HL-60 (cell line): ENCODE results near the gene SOD3.

ENCODE experiments used
- DNase-seq, 2 experiments: peaks; one replicate each; pipeline ENCODE4 v3.0.0-alpha.2; 2010 to 2020; ENCODE audit warnings: low read depth in 1 of 2, low spot score in 1 of 2
- H3K27ac ChIP-seq: fragments of 250-450 bp; sonication (Bioruptor Pico); replicated peaks from 2 replicates; pipeline ENCODE4 v1.5.1; 2020; ENCODE audit warnings: mild to moderate bottlenecking, moderate library complexity
- H3K27me3 ChIP-seq: fragments of 250-450 bp; sonication (Bioruptor Pico); 2 replicates; pipeline ENCODE4 v1.5.1; 2021; ENCODE audit warnings: mild to moderate bottlenecking, moderate library complexity; ENCODE audit not compliant: insufficient read depth, poor library complexity, severe bottlenecking
- H3K4me3 ChIP-seq: replicated peaks from 2 replicates; pipeline ENCODE4 v1.5.1; 2011; ENCODE audit warnings: mild to moderate bottlenecking, control low read depth, low read length; ENCODE audit not compliant: insufficient read depth
- GABPA ChIP-seq: IDR thresholded peaks from 2 replicates; pipeline ENCODE4 v1.6.1; 2012; ENCODE audit warnings: low read depth
- POLR2AphosphoS5 ChIP-seq: IDR thresholded peaks from 2 replicates; pipeline ENCODE4 v1.6.1; 2012; ENCODE audit warnings: low read depth
- SPI1 ChIP-seq: IDR thresholded peaks from 2 replicates; pipeline ENCODE4 v1.6.1; 2012; ENCODE audit warnings: low read depth, mild to moderate bottlenecking, borderline replicate concordance
- TF ChIP-seq, protein P1 (sequence below): IDR thresholded peaks from one replicate; pipeline ENCODE4 v1.5.1; 2011; ENCODE audit warnings: low read length, control low read depth, inconsistent platforms; ENCODE audit not compliant: insufficient read depth
- TF ChIP-seq, protein P2 (sequence below): IDR thresholded peaks from 2 replicates; pipeline ENCODE4 v1.6.1; 2012; ENCODE audit warnings: low read depth; ENCODE audit not compliant: insufficient replicate concordance

SOD3 gene

DNA sequence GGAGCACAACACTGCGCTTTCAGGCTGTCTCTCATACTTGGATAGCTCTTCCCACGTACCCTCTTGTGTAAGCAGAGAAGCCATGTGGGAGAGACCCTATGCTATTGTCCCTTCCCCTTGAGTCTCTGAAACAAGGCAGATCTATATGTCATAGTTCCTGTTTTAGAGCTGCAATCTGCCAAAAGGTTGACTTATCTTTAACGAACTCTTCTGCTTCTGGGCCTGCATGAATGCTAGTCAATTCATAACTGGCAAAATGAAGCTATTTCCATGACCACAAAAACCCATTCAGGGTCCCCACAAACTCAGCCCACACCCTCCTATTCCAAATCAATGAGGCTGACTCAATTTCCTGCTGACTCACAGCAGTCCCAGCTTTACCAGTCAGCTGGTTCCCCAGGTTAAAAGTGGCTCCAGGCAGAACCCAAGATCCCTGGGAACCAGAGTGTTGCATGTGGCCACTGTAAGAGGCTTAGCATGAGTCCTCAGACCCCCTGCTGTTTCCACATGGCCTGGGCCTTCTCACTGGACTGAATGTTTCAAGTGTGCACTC is 25.3 kb upstream of the SOD3 start:
- Histone ChIP-seq H3K27me3 (no peaks in the 10 kb centered on the region), H3K4me3 (no peak overlapping the region), H3K27ac (no peak overlapping the region)
- peak in 1 of 2 experiments; percentile 19 for DNase-seq
- TF ChIP-seq POLR2AphosphoS5 (no peak), SPI1 (no peak), GABPA (no peak)
- TF ChIP-seq, protein P1, sequence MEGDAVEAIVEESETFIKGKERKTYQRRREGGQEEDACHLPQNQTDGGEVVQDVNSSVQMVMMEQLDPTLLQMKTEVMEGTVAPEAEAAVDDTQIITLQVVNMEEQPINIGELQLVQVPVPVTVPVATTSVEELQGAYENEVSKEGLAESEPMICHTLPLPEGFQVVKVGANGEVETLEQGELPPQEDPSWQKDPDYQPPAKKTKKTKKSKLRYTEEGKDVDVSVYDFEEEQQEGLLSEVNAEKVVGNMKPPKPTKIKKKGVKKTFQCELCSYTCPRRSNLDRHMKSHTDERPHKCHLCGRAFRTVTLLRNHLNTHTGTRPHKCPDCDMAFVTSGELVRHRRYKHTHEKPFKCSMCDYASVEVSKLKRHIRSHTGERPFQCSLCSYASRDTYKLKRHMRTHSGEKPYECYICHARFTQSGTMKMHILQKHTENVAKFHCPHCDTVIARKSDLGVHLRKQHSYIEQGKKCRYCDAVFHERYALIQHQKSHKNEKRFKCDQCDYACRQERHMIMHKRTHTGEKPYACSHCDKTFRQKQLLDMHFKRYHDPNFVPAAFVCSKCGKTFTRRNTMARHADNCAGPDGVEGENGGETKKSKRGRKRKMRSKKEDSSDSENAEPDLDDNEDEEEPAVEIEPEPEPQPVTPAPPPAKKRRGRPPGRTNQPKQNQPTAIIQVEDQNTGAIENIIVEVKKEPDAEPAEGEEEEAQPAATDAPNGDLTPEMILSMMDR, result no peak
- TF ChIP-seq, protein P2, sequence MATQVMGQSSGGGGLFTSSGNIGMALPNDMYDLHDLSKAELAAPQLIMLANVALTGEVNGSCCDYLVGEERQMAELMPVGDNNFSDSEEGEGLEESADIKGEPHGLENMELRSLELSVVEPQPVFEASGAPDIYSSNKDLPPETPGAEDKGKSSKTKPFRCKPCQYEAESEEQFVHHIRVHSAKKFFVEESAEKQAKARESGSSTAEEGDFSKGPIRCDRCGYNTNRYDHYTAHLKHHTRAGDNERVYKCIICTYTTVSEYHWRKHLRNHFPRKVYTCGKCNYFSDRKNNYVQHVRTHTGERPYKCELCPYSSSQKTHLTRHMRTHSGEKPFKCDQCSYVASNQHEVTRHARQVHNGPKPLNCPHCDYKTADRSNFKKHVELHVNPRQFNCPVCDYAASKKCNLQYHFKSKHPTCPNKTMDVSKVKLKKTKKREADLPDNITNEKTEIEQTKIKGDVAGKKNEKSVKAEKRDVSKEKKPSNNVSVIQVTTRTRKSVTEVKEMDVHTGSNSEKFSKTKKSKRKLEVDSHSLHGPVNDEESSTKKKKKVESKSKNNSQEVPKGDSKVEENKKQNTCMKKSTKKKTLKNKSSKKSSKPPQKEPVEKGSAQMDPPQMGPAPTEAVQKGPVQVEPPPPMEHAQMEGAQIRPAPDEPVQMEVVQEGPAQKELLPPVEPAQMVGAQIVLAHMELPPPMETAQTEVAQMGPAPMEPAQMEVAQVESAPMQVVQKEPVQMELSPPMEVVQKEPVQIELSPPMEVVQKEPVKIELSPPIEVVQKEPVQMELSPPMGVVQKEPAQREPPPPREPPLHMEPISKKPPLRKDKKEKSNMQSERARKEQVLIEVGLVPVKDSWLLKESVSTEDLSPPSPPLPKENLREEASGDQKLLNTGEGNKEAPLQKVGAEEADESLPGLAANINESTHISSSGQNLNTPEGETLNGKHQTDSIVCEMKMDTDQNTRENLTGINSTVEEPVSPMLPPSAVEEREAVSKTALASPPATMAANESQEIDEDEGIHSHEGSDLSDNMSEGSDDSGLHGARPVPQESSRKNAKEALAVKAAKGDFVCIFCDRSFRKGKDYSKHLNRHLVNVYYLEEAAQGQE, result no peak

DNA sequence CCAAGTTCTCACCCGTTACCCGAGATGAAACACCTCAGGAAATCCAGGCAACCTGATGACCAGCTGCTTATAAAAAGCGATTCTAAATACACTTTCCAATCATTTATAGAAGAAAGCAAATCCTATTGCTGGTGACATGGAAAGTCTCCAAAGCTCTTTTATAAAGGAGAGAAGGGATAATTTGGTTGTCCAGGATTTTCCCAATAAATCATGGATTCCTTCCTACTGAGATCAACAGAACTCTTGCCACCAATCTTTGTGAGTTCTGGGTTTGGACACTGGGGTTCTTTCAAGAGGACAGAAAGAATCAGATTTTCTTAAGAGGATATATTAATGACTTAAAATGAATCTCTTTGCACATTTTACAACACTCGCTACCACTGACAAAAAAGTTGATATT is 24.7 kb upstream of the SOD3 start:
- DNase-seq, result no peak
- H3K4me3 ChIP-seq, result no peak overlapping the region
- no peaks in the 10 kb centered on the region for H3K27me3 ChIP-seq
- TF ChIP-seq, protein P1, result no peak
- TF ChIP-seq SPI1 (no peak), POLR2AphosphoS5 (no peak)
- H3K27ac ChIP-seq, result no peak overlapping the region

DNA sequence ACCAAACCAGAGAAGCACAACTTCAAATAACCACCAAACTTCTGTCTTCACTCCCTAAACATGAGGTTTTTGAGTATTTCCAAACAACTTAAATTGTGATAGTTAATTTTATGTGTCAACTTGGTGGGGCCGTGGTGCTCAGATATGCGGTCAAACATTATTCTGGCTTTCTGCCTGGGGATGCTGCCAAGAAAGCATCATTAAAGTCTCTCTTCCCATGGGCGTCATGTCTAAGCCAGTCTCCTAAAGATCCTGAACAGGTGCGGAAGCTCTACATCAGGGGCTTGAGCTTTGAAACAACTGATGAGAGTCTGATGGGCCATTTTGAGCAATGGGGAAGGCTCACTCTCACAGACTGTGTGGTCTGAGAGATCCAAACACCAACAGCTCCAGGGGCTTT is 24.1 kb upstream of the SOD3 start:
- TF ChIP-seq, protein P1, result no peak
- TF ChIP-seq, protein P2, result no peak
- no peak for TF ChIP-seq POLR2AphosphoS5
- no peak for TF ChIP-seq SPI1
- no peak for TF ChIP-seq GABPA
- no peak overlapping the region for H3K4me3 ChIP-seq
- DNase-seq, result no peak
- H3K27ac ChIP-seq, result no peak overlapping the region
- H3K27me3 ChIP-seq, result no peaks in the 10 kb centered on the region

DNA sequence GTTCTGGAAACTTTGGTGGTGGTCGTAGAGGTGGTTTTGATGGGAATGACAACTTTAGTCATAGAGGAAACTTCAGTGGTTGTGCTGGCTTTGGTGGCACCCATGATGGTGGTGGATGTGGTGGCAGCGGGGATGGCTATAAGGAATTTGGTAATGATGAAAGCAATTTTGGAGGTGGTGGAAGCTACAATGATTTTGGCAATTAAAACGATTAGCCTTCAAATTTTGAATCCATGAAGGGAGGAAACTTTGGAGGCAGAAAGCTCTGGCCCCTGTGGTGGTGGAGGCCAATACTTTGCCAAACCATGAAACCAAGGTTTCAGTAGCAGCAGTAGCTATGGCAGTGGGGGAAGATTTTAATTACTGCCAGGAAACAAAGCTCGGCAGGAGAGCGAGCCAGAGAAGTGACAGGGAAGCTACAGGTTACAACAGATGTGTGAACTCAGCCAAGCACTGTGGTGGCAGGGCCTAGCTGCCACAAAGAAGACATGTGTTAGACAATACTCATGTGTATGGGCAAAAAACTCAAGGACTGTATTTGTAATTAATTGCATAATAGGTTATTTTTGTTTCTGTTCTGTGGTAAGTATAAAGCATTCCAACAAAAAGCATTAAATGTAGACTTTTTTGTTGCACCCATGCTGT is 23.2 kb upstream of the SOD3 start:
- Histone ChIP-seq H3K27ac (no peak overlapping the region), H3K4me3 (no peak overlapping the region), H3K27me3 (no peaks in the 10 kb centered on the region)
- DNase-seq, result no peak
- TF ChIP-seq, protein P2, result no peak
- TF ChIP-seq SPI1 (no peak), GABPA (no peak)
